ENCODE results near the gene MSMP.

- TF ChIP-seq CTCF (conservative IDR thresholded peaks at IDR 0.05; ENCODE audit: low read length) (no peak), EZH2phosphoT487 (IDR thresholded peaks at IDR 0.05; ENCODE audit: borderline replicate concordance, low read depth, low read length) (no peak)
These were observed 48.1 kb downstream of the MSMP start for GRCh38 chr9:35705836-35706430.
